GM21515 (cell line): ENCODE results near the gene FAM120B.
A peak's percentile ranks its signal among the peaks of the same experiment; 100 is the strongest.

Experiments used
- ATAC-seq: cut with Tn5 transposase; IDR thresholded peaks from one replicate; pipeline ENCODE4 v1.9.1; 2021; ENCODE audit not compliant: unreplicated experiment

The FAM120B gene

GRCh38 chr6:170284866-170285469 is 21.6 kb upstream of the FAM120B start:
- ATAC-seq, result no peak

DNA sequence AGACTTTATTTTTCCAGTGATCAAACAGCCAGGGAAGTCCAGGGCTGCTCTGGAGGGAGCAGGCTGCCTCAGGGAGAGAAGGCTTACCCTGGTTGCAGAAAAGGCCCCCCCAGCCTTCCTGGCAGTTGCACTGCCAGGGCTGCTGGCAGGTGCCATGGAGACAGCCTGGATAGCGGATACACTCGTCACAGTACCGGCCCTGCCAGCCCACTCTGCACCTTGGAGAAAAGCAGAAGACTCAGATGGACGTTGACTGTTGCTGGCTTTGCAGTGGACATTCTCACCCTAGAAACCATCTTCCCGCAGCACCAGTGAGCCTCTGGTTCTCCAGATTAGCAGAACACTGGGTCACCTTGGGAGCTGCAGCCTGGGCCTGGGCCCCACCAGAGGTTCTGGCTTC is 21.1 kb upstream of the FAM120B start:
- ATAC-seq, result no peak

DNA sequence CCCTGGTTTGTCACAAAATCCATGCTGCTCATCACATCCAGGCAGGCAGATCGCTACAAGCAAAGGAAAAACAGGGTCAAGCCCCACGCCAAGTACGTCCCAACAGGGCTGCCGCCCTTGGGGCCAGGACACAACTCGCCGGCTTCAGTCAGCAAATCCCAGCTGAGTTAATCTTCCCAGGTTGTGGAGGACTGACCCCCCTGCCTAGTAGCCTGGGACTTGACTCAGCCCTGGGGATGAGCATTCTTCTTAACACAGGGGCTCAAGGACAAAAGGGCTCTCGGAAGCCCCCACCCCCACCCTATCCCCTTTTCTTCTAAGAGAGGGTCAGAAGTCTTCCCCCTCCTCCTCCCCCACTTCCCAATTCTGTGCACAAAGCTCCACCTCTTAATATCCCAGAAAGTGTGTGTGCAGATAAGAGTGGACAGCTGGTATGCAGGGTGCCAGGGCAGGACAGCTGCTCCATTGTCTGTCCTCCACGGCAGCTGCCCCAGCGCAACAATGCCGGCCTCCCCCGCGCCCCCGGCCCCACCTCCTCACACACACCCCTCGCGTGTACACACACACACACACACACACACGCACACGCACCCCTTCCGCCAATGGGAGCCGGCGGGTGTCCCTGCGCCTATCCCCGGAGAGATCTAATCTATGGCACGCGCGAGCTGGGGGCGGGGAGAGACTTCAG is 20.2 kb upstream of the FAM120B start:
- no peak for ATAC-seq

- ATAC-seq, result no peak
Measured at GRCh38 chr6:170286934-170287265, 19.7 kb upstream of the FAM120B start.

DNA sequence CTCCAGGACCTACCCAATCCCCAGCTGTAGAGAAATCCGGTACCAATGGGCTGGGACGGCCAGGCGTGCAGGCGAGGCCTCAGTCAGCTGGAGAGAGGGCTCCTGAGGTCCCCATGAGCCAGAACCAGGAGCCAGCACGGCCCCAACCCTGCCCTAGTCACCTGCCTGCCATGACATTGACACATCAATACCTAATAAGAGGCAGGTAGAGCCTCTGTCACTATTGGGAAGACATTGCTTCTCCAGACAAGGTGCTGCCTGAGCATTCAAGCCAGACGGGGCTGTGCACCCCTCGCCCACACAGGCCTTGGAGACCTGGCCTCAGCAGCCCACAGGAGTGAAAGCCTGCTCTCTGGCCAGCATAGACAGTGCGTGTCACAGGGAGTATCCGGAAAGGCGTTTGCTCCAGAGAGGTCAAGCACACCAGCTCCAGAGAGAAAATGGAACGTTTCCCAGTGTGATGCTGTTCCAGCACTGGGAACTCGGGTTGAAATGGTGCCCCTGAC is 19.1 kb upstream of the FAM120B start:
- ATAC-seq, result no peak

DNA sequence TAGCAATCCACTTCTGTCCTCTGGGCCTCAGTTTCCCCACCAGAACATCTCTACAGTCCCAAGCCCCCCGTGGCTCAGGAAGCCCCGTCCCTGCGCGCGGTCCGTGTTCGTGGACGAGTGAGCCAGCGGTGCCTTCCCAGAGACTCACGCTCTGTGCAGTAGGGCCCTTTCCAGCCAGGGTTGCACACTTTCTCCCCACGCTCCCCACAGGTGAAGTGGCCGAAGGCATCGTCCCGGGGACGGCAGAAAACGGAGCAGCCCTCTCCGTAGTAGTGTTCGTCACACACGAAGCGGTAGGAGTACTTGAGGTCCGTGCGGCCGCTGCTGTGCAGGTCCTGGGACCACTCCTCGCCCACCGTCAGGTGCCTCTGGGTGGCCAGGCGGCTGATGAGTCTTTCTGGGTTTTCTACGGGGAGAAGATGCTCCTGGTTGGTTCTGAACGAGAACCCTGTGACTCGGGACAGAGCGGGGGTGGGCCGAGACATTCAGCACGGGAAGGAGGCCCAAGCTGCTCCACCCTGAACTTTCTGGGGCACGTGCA is 18.4 kb upstream of the FAM120B start:
- no peak for ATAC-seq

DNA sequence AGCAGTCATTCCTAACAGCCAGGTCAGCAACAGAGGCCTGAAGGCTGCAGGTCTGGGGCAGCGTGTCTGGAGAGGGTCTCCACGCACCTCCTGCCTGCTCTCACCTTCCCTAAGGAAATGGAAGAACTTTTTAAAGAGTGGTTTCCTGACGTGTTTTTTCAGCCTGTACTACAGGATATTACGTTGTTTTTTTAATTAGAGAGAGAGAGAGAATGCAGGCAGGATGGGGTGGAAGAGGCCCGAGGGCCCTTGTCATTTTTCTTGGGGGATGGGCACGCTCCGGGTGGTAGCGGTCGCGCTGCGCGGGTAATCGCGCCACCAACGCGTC is 17.7 kb upstream of the FAM120B start:
- ATAC-seq, result no peak

- ATAC-seq, result no peak
Measured at GRCh38 chr6:170289180-170289931, 17.2 kb upstream of the FAM120B start.

DNA sequence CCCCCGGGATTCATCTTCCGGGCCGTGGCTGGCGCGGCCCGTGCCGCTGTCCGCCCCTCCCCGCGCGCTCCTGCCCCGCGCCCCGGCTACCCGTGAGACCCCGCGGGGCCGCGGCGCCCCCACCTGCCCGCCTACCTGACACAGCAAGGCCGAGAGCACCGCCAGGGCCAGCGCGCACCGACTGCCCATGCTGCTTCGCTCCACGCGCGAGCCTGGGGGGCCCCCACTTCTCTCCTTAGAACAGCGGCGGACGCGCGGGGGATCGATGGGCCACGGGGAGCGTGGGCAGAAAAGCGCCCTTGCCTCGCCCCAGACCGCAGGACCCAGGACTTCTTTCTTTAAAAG is 16.6 kb upstream of the FAM120B start:
- ATAC-seq, result no peak

- no peak for ATAC-seq
Measured at GRCh38 chr6:170290296-170291128, 16.0 kb upstream of the FAM120B start, which contains the start of gene DLL1. Gene DLL1, minus strand, starts transcription at chr6:170291078. Its CDS starts 939 bp downstream, at chr6:170290139.

- ATAC-seq, result no peak
Measured at GRCh38 chr6:170291271-170292110, 15.1 kb upstream of the FAM120B start.

DNA sequence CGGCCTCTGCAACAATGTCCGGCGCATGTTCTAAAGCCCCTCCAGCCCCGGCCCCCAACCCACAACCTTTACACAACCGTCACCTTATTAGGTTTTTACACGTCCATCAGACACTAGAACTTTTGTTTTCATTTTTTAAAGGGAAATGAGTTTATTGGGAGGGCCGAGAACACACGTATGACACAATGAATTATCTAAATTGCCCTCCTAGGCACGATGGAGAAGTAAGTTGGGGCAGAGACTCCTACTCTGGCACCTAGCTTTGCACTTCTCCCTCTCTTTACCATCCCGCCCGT is 14.5 kb upstream of the FAM120B start:
- no peak for ATAC-seq

GRCh38 chr6:170292407-170293158 is 14.0 kb upstream of the FAM120B start:
- ATAC-seq, result no peak

GRCh38 chr6:170293341-170294231 is 13.0 kb upstream of the FAM120B start:
- no peak for ATAC-seq

DNA sequence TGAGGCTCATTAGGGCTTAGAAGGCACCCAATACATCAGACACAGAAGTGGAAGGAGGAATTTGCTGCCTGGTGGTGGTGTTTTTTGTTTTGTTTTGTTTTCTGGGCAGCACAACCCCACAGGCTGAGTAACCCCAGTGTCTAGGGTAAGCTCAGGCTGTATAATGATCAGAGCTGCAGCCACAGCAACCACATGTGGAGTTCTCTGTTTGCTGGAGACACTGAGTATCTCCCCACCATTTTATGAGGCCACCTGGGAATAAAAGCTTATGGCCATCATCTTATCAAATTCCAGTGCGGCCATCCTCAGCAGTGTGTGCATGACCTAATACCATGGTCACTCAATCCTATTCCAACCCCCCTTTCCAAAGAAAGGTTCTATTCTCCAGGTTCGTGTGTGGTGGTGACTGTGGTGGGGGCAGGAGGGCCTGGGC is 12.2 kb upstream of the FAM120B start:
- ATAC-seq, result no peak

DNA sequence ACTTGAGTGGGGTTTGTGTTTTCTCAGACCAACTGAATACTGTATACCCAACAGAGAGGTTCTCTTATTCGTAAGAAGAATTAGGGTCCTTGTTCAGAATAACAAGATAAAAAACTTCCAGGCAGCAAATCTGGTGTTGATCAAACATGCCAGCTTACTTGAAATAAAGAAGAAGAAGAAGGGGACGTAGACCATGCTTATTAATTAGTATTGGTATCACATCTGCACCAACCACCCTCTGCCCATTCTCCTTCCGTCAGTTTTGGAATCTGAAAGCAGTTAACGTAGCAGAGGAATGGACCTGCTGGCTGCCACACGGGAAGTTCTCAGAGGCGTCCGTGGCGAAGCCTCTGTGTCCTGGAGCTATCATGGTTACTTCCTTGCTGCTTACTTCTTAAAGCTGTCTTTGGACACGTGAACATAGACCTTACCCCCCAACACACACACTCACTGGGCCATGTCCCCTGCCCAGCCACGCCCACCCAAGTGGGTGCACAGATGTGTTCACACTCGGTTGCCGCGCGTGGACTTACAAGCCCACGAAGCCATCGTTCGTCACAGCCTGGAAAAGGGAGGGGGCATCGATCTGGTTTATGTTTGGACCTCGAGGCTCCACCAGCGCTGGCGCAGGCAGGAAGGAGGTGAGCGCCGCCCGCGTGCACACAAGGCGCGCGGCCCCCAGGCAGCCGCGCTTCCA is 11.6 kb upstream of the FAM120B start:
- ATAC-seq, result no peak

- peak; percentile 74 for ATAC-seq
Measured at GRCh38 chr6:170295510-170296422, 10.8 kb upstream of the FAM120B start.
